GM23338 (cell line): ENCODE results near the gene PRKD3. TPM values are rescaled to one million over a fixed set of nuclear protein-coding genes. Genes with fewer than 3 reads are reported as not detected.

ENCODE experiments used
- EZH2phosphoT487 ChIP-seq: fragments of 200-600 bp; sonication (generic); IDR thresholded peaks from one replicate; pipeline ENCODE4 v1.8.1; 2018; ENCODE audit warnings: antibody characterized with exemption; ENCODE audit not compliant: unreplicated experiment
- JUNB ChIP-seq: IDR thresholded peaks from one replicate; pipeline ENCODE4 v1.6.1; 2016; ENCODE audit warnings: antibody characterized with exemption; ENCODE audit not compliant: unreplicated experiment
- POLR2AphosphoS5 ChIP-seq: IDR thresholded peaks from 2 replicates; pipeline ENCODE4 v1.6.1; 2016; ENCODE audit warnings: antibody characterized with exemption, low read depth
- STAT1 ChIP-seq: IDR thresholded peaks from one replicate; pipeline ENCODE4 v1.6.1; 2016; ENCODE audit warnings: antibody characterized with exemption; ENCODE audit not compliant: unreplicated experiment
- ZNF114 ChIP-seq: fragments of 250-450 bp; sonication (Bioruptor Pico); IDR thresholded peaks from 2 replicates; pipeline ENCODE4 v1.5.0; 2020; ENCODE audit warnings: mild to moderate bottlenecking, moderate library complexity
- ZNF331 ChIP-seq: fragments of 250-450 bp; sonication (Bioruptor Pico); IDR thresholded peaks from 2 replicates; pipeline ENCODE4 v1.5.0; 2020; ENCODE audit warnings: low read depth, mild to moderate bottlenecking, moderate library complexity
- polyA plus RNA-seq: library from polyadenylated mRNA; unstranded; fragments of >200 nt; fragmentation: Nextera tagmentation; extraction: Ambion mirVana; gene quantifications from 2 replicates; pipeline ENCODE4 v1.2.1, GENCODE V29; 2016
- total RNA-seq: library from RNA; depleted of rRNA; stranded (reverse); fragments of >200 nt; shearing (Covaris generic); gene quantifications from 2 replicates; pipeline ENCODE4 v1.2.3, GENCODE V29; 2014
- TF ChIP-seq, protein P1 (sequence below): fragments of 250-450 bp; sonication (Bioruptor Pico); IDR thresholded peaks from 2 replicates; pipeline ENCODE4 v1.5.0; 2020; ENCODE audit warnings: mild to moderate bottlenecking, moderate library complexity
- TF ChIP-seq, protein P2 (sequence below): IDR thresholded peaks from 2 replicates; pipeline ENCODE4 v1.6.1; 2016; ENCODE audit warnings: antibody characterized with exemption
- TF ChIP-seq, protein P3 (sequence below): IDR thresholded peaks from one replicate; pipeline ENCODE4 v1.6.1; 2018; ENCODE audit warnings: antibody characterized with exemption; ENCODE audit not compliant: unreplicated experiment
- TF ChIP-seq, protein P4 (sequence below), 2 experiments: fragments of 200-600 bp in 1 of 2; sonication (generic) in 1 of 2; conservative IDR thresholded peaks; 2 replicates each; pipeline versions ENCODE4 v1.5.1 to v1.6.1; 2016 to 2017; ENCODE audit warnings: antibody characterized with exemption in 2 of 2, low read depth in 2 of 2, mild to moderate bottlenecking in 2 of 2, moderate library complexity in 1 of 2

The PRKD3 gene
- total and polyA plus RNA-seq, 2 experiments from 2014 or later = 59.7 to 77.0 TPM

DNA sequence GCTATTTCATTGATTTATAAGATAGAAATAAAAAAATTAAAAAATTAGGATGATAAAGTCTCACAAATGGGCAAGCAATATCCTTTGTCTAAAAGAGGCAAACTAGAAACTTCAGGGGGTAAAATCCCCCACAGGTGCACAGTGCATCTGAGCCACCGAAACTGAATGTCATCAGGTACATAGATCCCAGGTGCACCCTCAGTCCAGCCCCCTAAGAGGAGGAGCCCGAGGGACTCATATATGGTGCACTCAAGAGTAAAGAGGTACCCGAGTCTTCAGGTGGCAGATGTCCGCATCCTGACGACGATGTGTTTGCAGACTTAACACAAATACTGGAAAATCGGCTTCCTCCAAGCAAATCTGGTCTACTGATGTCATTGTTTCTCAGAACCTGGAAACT lies 31.1 kb upstream of the PRKD3 start (continued):
- TF ChIP-seq, protein P1, sequence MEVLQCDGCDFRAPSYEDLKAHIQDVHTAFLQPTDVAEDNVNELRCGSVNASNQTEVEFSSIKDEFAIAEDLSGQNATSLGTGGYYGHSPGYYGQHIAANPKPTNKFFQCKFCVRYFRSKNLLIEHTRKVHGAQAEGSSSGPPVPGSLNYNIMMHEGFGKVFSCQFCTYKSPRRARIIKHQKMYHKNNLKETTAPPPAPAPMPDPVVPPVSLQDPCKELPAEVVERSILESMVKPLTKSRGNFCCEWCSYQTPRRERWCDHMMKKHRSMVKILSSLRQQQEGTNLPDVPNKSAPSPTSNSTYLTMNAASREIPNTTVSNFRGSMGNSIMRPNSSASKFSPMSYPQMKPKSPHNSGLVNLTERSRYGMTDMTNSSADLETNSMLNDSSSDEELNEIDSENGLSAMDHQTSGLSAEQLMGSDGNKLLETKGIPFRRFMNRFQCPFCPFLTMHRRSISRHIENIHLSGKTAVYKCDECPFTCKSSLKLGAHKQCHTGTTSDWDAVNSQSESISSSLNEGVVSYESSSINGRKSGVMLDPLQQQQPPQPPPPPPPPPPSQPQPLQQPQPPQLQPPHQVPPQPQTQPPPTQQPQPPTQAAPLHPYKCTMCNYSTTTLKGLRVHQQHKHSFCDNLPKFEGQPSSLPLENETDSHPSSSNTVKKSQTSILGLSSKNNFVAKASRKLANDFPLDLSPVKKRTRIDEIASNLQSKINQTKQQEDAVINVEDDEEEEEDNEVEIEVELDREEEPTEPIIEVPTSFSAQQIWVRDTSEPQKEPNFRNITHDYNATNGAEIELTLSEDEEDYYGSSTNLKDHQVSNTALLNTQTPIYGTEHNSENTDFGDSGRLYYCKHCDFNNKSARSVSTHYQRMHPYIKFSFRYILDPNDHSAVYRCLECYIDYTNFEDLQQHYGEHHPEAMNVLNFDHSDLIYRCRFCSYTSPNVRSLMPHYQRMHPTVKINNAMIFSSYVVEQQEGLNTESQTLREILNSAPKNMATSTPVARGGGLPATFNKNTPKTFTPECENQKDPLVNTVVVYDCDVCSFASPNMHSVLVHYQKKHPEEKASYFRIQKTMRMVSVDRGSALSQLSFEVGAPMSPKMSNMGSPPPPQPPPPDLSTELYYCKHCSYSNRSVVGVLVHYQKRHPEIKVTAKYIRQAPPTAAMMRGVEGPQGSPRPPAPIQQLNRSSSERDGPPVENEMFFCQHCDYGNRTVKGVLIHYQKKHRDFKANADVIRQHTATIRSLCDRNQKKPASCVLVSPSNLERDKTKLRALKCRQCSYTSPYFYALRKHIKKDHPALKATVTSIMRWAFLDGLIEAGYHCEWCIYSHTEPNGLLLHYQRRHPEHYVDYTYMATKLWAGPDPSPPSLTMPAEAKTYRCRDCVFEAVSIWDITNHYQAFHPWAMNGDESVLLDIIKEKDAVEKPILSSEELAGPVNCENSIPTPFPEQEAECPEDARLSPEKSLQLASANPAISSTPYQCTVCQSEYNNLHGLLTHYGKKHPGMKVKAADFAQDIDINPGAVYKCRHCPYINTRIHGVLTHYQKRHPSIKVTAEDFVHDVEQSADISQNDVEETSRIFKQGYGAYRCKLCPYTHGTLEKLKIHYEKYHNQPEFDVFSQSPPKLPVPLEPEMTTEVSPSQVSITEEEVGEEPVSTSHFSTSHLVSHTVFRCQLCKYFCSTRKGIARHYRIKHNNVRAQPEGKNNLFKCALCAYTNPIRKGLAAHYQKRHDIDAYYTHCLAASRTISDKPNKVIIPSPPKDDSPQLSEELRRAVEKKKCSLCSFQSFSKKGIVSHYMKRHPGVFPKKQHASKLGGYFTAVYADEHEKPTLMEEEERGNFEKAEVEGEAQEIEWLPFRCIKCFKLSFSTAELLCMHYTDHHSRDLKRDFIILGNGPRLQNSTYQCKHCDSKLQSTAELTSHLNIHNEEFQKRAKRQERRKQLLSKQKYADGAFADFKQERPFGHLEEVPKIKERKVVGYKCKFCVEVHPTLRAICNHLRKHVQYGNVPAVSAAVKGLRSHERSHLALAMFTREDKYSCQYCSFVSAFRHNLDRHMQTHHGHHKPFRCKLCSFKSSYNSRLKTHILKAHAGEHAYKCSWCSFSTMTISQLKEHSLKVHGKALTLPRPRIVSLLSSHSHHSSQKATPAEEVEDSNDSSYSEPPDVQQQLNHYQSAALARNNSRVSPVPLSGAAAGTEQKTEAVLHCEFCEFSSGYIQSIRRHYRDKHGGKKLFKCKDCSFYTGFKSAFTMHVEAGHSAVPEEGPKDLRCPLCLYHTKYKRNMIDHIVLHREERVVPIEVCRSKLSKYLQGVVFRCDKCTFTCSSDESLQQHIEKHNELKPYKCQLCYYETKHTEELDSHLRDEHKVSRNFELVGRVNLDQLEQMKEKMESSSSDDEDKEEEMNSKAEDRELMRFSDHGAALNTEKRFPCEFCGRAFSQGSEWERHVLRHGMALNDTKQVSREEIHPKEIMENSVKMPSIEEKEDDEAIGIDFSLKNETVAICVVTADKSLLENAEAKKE = no peak
- TF ChIP-seq, protein P2, sequence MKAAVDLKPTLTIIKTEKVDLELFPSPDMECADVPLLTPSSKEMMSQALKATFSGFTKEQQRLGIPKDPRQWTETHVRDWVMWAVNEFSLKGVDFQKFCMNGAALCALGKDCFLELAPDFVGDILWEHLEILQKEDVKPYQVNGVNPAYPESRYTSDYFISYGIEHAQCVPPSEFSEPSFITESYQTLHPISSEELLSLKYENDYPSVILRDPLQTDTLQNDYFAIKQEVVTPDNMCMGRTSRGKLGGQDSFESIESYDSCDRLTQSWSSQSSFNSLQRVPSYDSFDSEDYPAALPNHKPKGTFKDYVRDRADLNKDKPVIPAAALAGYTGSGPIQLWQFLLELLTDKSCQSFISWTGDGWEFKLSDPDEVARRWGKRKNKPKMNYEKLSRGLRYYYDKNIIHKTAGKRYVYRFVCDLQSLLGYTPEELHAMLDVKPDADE = no peak
- TF ChIP-seq, protein P3, sequence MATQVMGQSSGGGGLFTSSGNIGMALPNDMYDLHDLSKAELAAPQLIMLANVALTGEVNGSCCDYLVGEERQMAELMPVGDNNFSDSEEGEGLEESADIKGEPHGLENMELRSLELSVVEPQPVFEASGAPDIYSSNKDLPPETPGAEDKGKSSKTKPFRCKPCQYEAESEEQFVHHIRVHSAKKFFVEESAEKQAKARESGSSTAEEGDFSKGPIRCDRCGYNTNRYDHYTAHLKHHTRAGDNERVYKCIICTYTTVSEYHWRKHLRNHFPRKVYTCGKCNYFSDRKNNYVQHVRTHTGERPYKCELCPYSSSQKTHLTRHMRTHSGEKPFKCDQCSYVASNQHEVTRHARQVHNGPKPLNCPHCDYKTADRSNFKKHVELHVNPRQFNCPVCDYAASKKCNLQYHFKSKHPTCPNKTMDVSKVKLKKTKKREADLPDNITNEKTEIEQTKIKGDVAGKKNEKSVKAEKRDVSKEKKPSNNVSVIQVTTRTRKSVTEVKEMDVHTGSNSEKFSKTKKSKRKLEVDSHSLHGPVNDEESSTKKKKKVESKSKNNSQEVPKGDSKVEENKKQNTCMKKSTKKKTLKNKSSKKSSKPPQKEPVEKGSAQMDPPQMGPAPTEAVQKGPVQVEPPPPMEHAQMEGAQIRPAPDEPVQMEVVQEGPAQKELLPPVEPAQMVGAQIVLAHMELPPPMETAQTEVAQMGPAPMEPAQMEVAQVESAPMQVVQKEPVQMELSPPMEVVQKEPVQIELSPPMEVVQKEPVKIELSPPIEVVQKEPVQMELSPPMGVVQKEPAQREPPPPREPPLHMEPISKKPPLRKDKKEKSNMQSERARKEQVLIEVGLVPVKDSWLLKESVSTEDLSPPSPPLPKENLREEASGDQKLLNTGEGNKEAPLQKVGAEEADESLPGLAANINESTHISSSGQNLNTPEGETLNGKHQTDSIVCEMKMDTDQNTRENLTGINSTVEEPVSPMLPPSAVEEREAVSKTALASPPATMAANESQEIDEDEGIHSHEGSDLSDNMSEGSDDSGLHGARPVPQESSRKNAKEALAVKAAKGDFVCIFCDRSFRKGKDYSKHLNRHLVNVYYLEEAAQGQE = no peak
- no peak for TF ChIP-seq POLR2AphosphoS5
- no peak for TF ChIP-seq JUNB
- no peak for TF ChIP-seq ZNF331 (CRISPR knock-in tag)
- no peak for TF ChIP-seq EZH2phosphoT487
- no peak for TF ChIP-seq ZNF114 (CRISPR knock-in tag)
- TF ChIP-seq, protein P4, sequence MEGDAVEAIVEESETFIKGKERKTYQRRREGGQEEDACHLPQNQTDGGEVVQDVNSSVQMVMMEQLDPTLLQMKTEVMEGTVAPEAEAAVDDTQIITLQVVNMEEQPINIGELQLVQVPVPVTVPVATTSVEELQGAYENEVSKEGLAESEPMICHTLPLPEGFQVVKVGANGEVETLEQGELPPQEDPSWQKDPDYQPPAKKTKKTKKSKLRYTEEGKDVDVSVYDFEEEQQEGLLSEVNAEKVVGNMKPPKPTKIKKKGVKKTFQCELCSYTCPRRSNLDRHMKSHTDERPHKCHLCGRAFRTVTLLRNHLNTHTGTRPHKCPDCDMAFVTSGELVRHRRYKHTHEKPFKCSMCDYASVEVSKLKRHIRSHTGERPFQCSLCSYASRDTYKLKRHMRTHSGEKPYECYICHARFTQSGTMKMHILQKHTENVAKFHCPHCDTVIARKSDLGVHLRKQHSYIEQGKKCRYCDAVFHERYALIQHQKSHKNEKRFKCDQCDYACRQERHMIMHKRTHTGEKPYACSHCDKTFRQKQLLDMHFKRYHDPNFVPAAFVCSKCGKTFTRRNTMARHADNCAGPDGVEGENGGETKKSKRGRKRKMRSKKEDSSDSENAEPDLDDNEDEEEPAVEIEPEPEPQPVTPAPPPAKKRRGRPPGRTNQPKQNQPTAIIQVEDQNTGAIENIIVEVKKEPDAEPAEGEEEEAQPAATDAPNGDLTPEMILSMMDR (conservative IDR thresholded peaks at IDR 0.05; ENCODE audit: low read depth in 2 of 2) = no peak
- no peak for TF ChIP-seq STAT1
